Mesenteric fat pad (tissue), 1 donor: ENCODE measurements around the gene RUNX2. TPM values are rescaled to one million over a fixed set of nuclear protein-coding genes. Genes with fewer than 3 reads are reported as not detected.

Source experiments
- DNase-seq: peaks from one replicate; pipeline ENCODE4 v3.0.0-alpha.2; 2020; ENCODE audit warnings: low spot score
- total RNA-seq: library from RNA; stranded (reverse); fragmentation: NEBNext Ultra II Directional; extraction: Animal tissue kit (Norgen Biotek cat#: 25700); gene quantifications from one replicate; pipeline ENCODE4 v1.2.1, GENCODE V29; 2021
- donor health status: DM: yes; HTN: yes; CAD: no.

Gene RUNX2
- total RNA-seq, 1 donor from 2014 or later: 1.6 TPM

- no peak for DNase-seq
Measured at GRCh38 chr6:45609141-45609638, 281.1 kb downstream of the RUNX2 start.

- no peak for DNase-seq
Measured at GRCh38 chr6:45610374-45610773, 282.2 kb downstream of the RUNX2 start.

DNA sequence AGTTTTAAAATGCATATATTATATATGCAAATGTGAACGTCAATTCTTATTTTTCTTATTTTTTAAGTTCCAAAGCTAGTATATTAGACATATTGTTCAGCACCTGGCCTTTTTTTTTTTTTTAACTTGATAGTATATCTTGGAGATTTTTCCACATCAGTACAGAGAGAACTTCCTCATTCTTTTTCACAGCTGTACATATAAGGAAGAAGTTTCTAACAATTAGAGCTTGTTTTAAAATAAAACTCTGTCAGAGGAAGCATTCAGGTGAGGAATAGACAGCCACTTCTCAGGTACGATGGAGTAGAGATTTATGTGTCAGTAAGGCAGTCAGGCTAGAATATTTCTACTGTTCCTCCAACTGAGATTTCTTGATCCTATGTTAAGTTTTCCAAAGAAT, 282.7 kb downstream of the RUNX2 start:
- DNase-seq: no peak

DNA sequence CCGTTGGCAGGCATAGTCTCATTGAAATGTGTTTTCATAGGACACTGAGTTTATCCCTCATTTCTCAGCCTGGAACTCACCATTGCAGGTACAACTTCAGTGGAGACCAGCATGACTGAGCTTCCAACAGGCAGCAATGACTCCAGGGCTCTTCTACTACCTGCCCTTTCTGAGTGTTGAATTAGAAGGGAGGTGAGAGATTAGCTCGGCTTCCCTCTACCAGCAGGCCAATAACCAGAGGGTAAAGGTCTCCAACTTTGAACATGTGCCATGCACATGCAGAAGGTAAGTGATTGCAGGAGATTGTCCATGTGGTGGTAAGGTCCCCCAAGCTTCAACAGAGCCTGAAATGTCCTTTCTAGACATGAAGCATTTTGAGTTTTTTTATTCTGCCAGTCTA, 283.4 kb downstream of the RUNX2 start:
- no peak for DNase-seq

- DNase-seq: no peak
Measured at GRCh38 chr6:45613656-45614055, 285.5 kb downstream of the RUNX2 start.

- DNase-seq: no peak
Measured at GRCh38 chr6:45614488-45615285, 286.6 kb downstream of the RUNX2 start.

DNA sequence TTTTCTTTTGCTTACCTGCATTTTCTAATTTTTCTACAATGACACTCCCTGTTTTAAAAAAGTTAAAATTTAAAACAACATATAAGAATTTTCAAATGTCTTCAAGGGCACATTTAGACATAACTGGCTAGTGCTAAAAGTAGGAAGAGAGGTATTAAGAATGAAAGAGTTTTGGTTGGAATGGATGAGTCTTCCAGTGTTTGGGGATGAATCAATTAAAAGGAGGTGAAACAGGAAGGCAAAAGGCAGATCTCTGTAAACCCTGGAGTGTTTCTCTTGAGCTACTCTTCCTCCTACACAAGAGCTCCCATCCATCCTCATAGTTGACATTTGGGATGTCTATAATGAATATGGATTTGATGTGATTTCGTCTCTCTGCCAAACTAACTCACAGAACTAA, 288.1 kb downstream of the RUNX2 start:
- no peak for DNase-seq

- no peak for DNase-seq
Measured at GRCh38 chr6:45617441-45617840, 289.3 kb downstream of the RUNX2 start.

DNA sequence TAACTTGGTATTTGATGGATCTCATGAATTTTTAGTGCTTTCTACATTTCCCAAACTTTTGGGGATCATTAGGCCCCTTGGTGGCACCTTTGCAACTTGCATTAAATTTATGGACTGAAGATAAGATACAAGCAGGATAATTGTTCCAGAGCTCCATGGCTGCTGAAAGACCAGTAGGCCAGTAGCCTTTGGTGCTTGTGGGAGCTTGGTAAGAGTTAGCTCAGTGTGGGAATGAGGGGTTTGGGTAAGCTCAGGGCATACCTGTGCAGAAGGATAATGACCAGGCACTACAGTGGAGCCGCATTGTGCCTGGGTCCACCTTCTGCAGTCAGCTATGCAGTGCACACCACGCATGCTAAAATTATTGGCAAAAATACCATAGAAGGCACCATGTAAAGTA, 290.1 kb downstream of the RUNX2 start:
- DNase-seq: no peak

DNA sequence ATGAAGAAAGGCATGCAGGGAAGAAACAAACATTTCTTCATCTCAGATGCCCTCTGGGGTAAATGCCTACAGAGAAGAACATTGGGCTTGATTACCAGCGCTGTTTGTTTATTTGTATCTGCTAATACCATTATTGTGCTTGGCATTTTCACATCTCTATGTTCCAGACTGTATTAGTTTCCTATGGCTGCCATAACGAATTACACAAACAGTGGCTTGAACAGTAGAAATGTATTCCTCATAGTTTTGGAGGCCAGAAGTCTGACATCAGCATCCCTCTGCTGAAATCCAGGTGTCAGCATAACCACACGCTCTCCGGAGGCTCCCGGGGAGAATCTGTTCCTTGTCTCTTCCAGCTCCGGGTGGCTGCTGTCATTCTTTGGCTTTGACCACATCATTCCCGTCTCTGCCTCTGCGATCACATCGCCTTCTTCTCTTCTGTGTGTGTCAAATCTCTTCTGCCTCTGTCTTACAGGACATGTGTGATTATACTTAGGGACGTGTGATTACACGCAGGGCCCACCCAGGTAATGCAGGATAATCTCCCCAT, 291.2 kb downstream of the RUNX2 start:
- DNase-seq: no peak

DNA sequence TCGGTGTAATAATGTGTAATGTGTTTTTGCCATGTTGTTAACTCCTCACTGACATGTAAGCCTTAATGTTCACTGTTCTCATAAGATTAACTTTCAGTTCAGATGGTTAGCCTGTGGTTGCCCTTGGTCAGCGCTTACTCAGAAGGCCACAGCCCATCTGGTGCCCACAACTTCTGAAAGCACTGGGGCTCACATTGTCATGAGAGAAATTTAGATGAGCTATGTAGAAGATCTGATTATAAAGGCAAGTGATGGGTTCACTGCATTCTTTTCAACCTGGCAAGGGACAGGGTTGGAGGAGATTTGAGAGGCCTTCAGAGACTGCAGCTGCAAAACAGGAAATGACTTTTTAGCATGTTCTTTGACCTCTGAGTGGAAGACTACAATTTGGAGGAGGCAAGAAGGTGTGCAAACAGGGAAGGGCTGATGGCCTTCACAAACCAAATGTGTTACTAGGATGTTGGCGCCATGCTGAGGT, 291.9 kb downstream of the RUNX2 start:
- no peak for DNase-seq

DNA sequence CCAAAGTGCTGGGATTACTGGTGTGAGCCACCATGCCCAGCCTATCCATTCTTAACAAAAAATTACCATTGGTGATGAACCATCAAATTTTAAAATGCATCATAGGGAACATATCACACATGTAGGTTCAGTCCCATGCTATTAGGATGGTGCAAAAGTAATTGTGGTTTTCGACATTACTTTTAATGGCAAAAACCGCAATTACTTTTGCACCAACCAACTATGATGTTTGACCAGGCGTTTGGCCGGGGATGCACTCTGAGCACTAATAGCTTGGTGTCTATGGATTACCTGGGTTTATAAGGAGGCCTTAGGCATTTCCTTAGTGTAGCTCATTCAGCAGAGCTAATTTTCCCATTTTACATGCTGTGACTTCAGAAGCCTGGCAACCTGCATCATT, 296.1 kb downstream of the RUNX2 start:
- no peak for DNase-seq

GRCh38 chr6:45625191-45625664, 297.1 kb downstream of the RUNX2 start:
- no peak for DNase-seq

- DNase-seq: no peak
Measured at GRCh38 chr6:45626087-45626891, 298.2 kb downstream of the RUNX2 start.

- DNase-seq: no peak
Measured at GRCh38 chr6:45630314-45630713, 302.2 kb downstream of the RUNX2 start.

GRCh38 chr6:45630801-45631200, 302.7 kb downstream of the RUNX2 start:
- no peak for DNase-seq

DNA sequence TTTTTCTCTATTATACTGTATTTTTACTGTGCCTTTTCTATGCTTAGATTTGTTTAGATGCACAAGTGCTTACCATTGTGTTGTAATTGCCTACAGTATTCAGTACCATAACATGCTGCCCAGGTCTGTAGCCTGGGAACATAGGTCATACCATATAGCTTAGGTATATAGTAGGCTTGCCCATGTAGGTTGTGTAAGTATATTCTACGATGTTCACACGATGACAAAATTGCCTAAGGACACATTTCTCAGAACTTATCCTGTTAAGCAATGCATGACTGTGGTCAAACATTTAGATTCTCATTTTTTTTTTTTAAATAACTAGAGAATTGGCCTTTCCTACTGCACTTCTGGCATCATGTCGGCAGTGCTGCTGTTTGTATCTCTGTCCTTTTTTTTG, 303.3 kb downstream of the RUNX2 start:
- DNase-seq: no peak

- no peak for DNase-seq
Measured at GRCh38 chr6:45633272-45633908, 305.3 kb downstream of the RUNX2 start.

- no peak for DNase-seq
Measured at GRCh38 chr6:45634231-45634630, 306.1 kb downstream of the RUNX2 start.

DNA sequence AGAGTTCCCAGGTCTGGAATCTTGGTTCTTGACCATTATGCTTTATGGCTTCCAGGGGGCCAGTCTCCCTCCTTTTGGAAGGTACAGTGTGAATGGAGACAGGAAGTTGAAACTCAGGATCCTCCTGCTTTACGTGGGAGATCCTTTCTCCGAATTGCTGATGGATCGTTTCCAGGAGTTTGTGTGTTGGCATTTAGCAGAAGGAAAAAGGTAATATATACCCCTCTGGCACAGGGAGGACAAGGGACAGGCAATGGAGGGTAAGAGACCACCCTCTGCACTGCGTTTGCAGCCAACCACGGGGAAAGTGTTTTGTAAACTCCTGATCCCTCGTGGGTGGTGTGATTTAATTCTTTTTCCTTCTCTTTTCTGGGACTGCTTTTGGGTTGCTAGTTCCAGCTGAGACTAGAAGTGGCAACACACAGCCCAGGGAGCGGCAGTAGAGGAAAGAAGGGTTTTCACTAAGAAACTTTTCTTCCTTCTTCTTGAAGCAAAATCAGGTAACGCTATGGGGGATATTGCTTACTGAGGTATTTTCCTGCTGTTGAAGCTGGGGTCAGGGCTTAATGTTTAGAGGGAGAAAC, 307.2 kb downstream of the RUNX2 start:
- DNase-seq: no peak

DNA sequence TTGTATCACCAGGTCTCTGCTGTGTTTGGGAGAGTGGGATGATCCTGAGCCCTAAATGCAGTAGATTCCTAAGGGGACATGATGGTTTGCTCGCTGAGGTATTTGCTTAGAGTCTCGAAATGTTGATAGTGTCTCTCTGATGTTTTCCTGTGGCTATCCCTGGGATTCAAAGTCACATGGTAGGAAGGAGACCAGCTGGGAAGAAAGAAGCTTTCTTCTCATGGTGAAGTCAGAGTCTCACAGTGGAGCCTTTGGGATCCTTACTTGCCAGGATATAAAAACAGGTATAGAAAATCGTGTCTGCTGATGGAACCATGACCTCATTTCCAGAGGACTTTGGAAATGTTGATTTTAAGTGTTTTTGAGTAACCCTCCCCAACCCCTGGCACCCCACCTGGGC, 308.9 kb downstream of the RUNX2 start:
- no peak for DNase-seq
